A549 treated with Hydrocortisone at 1 μM for 4 hours (cell line): ENCODE measurements around the gene FOXJ3. TPM values are rescaled to one million over a fixed set of nuclear protein-coding genes. Genes with fewer than 3 reads are reported as not detected.

Experiments used
- total RNA-seq: library from RNA; stranded (reverse); fragments of 200-300 nt; extraction: Qiagen RNA extraction; gene quantifications from 5 replicates; pipeline ENCODE4 v1.2.3, GENCODE V29; 2022

FOXJ3 gene
- total RNA-seq = 15.2 to 20.3 TPM (median 18.1 TPM) in 5 replicates

GRCh38 chr1:42335050-42335808, at the start of gene FOXJ3:
Gene FOXJ3 (minus strand): TSS chr1:42335235. CDS start chr1:42311093, 24,142 bp downstream.

GRCh38 chr1:42380586-42381279, 45.7 kb upstream of the FOXJ3 start, which contains the start of gene RIMKLA:
Gene RIMKLA (plus strand): TSS chr1:42380792. CDS start chr1:42380935, 143 bp downstream.

GRCh38 chr1:42164551-42165420, 170.2 kb downstream of the FOXJ3 start, which contains the start of gene GUCA2A:
Gene GUCA2A (minus strand): TSS chr1:42164745. CDS start chr1:42164712, 33 bp downstream.

GRCh38 chr1:42152907-42153600, 182.0 kb downstream of the FOXJ3 start, which contains the start of gene GUCA2B:
Gene GUCA2B (plus strand): TSS chr1:42153410. CDS start chr1:42153451, 41 bp downstream.

Other genes starting within 250 kb of the FOXJ3 start
- 0.20 to 0.32 TPM (median 0.23 TPM) in 3 of 5 replicates, not detected in the others for gene GUCA2B, start 181.8 kb downstream of the FOXJ3 start, total RNA-seq
- 0.29 TPM in 1 of 5 replicates, not detected in the others for gene GUCA2A, start 170.5 kb downstream of the FOXJ3 start, total RNA-seq
- 0.38 to 0.90 TPM (median 0.66 TPM) in 5 replicates for gene RIMKLA, start 45.6 kb upstream of the FOXJ3 start, total RNA-seq
- 0.21 to 0.46 TPM (median 0.40 TPM) in 5 replicates for gene ZMYND12, start 120.8 kb upstream of the FOXJ3 start, total RNA-seq
- 37.0 to 40.2 TPM (median 37.3 TPM) in 5 replicates for gene PPCS, start 121.3 kb upstream of the FOXJ3 start, total RNA-seq
- gene CCDC30, start 128.1 kb upstream of the FOXJ3 start, total RNA-seq = 0.53 to 1.2 TPM (median 0.76 TPM) in 5 replicates